GM12801 (cell line): Measurements from ENCODE around the gene CHM.

Source experiments
- CTCF ChIP-seq: IDR thresholded peaks from one replicate; pipeline ENCODE4 v1.5.1; 2011; ENCODE audit warnings: control low read depth; ENCODE audit not compliant: insufficient read length; ENCODE audit errors: extremely low read depth

Gene CHM

GRCh38 chrX:86013792-86014191, 33.6 kb downstream of the CHM start:
- no peak for TF ChIP-seq CTCF

- TF ChIP-seq CTCF, result no peak
Measured at GRCh38 chrX:86012188-86012587, 35.2 kb downstream of the CHM start.

- no peak for TF ChIP-seq CTCF
Measured at GRCh38 chrX:86002076-86002896, 45.1 kb downstream of the CHM start.

GRCh38 chrX:85998954-85999353, 48.4 kb downstream of the CHM start:
- no peak for TF ChIP-seq CTCF

GRCh38 chrX:85996555-85996954, 50.8 kb downstream of the CHM start:
- TF ChIP-seq CTCF, result no peak

GRCh38 chrX:85995641-85996040, 51.7 kb downstream of the CHM start:
- TF ChIP-seq CTCF, result no peak

GRCh38 chrX:85994797-85995196, 52.6 kb downstream of the CHM start:
- TF ChIP-seq CTCF, result no peak

GRCh38 chrX:85994228-85994627, 53.1 kb downstream of the CHM start:
- no peak for TF ChIP-seq CTCF
